ENCODE results near the gene PRPF6. TPM values are rescaled to one million over a fixed set of nuclear protein-coding genes. Genes with fewer than 3 reads are reported as not detected.

Gene PRPF6
- total and polyA plus RNA-seq, 2 of the 13 experiments (the other 11 are each of a cell fraction or from before 2014, with no cell fraction given): 63.7 to 101 TPM

GRCh38 chr20:63968928-63969760 is 11.8 kb upstream of the PRPF6 start (continued):
- TF ChIP-seq, protein P1, sequence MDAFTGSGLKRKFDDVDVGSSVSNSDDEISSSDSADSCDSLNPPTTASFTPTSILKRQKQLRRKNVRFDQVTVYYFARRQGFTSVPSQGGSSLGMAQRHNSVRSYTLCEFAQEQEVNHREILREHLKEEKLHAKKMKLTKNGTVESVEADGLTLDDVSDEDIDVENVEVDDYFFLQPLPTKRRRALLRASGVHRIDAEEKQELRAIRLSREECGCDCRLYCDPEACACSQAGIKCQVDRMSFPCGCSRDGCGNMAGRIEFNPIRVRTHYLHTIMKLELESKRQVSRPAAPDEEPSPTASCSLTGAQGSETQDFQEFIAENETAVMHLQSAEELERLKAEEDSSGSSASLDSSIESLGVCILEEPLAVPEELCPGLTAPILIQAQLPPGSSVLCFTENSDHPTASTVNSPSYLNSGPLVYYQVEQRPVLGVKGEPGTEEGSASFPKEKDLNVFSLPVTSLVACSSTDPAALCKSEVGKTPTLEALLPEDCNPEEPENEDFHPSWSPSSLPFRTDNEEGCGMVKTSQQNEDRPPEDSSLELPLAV (CRISPR knock-in tag; conservative IDR thresholded peaks at IDR 0.05; ENCODE audit: low read depth): no peak
- TF ChIP-seq YY1 (IDR thresholded peaks at IDR 0.05; ENCODE audit: insufficient read depth, insufficient replicate concordance, low read depth, low read length) (peak; percentile 82), ZNF782 (CRISPR knock-in tag; IDR thresholded peaks at IDR 0.05; ENCODE audit: borderline replicate concordance) (peak; percentile 89), ZNF549 (CRISPR knock-in tag; IDR thresholded peaks at IDR 0.05) (no peak), EHMT2 (IDR thresholded peaks at IDR 0.05; ENCODE audit: borderline replicate concordance, low read depth, low read length) (no peak), SYNCRIP (IDR thresholded peaks at IDR 0.05; ENCODE audit: insufficient read depth, low read depth, low read length) (no peak), ZNF781 (CRISPR knock-in tag; IDR thresholded peaks at IDR 0.05; ENCODE audit: borderline replicate concordance, not compliant biosample characterization) (peak; percentile 94), REXO4 (CRISPR knock-in tag; IDR thresholded peaks at IDR 0.05; ENCODE audit: borderline replicate concordance) (no peak), MYNN (CRISPR knock-in tag; IDR thresholded peaks at IDR 0.05; ENCODE audit: low read depth) (no peak), ZNF775 (CRISPR knock-in tag; IDR thresholded peaks at IDR 0.05; ENCODE audit: borderline replicate concordance) (no peak), MTA3 (CRISPR knock-in tag; IDR thresholded peaks at IDR 0.05) (no peak), ARHGAP35 (CRISPR knock-in tag; IDR thresholded peaks at IDR 0.05; ENCODE audit: borderline replicate concordance) (no peak; the same call in 1 of the 2 replicates), NONO (IDR thresholded peaks at IDR 0.05) (no peak), NONO (CRISPR knock-in tag; conservative IDR thresholded peaks at IDR 0.05) (no peak), ISL2 (CRISPR knock-in tag; IDR thresholded peaks at IDR 0.05) (peak; percentile 40; the same call in 1 of the 2 replicates), FOXC1 (CRISPR knock-in tag; IDR thresholded peaks at IDR 0.05; ENCODE audit: borderline replicate concordance) (0 out of 2 replicates have a peak, but pooled peaks have one; percentile 36), ZSCAN30 (CRISPR knock-in tag; IDR thresholded peaks at IDR 0.05) (no peak), ZNF577 (CRISPR knock-in tag; IDR thresholded peaks at IDR 0.05; ENCODE audit: borderline replicate concordance, low read depth) (no peak), BCLAF1 (IDR thresholded peaks at IDR 0.05) (no peak), PTBP1 (IDR thresholded peaks at IDR 0.05; ENCODE audit: low read depth, low read length, poor library complexity, severe bottlenecking) (peak; percentile 27), ESRRA (CRISPR knock-in tag; IDR thresholded peaks at IDR 0.05; ENCODE audit: low read depth) (peak; percentile 90), ZNF317 (CRISPR knock-in tag; IDR thresholded peaks at IDR 0.05) (peak; percentile 80)
- TF ChIP-seq, protein P2, sequence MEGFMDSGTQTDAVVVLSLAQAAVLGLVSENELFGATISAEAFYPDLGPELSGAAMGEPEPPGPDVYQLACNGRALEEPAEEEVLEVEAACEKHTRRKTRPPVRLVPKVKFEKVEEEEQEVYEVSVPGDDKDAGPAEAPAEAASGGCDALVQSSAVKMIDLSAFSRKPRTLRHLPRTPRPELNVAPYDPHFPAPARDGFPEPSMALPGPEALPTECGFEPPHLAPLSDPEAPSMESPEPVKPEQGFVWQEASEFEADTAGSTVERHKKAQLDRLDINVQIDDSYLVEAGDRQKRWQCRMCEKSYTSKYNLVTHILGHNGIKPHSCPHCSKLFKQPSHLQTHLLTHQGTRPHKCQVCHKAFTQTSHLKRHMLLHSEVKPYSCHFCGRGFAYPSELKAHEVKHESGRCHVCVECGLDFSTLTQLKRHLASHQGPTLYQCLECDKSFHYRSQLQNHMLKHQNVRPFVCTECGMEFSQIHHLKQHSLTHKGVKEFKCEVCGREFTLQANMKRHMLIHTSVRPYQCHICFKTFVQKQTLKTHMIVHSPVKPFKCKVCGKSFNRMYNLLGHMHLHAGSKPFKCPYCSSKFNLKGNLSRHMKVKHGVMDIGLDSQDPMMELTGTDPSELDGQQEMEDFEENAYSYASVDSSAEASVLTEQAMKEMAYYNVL (CRISPR knock-in tag; IDR thresholded peaks at IDR 0.05; ENCODE audit: borderline replicate concordance): no peak

All from HepG2 (cell line).